HG03460 (cell line): Measurements from ENCODE around the gene CMTR1.
A peak's percentile ranks its signal among the peaks of the same experiment; 100 is the strongest.
"Not testable (repeated sequence)": the region's sequence is repeated elsewhere in the genome, so short reads cannot be mapped to it uniquely, and the experiment has no call there.

Source experiments
- ATAC-seq: cut with Tn5 transposase; IDR thresholded peaks from one replicate; pipeline ENCODE4 v1.9.1; 2021; ENCODE audit not compliant: unreplicated experiment

The CMTR1 gene

GRCh38 chr6:37491171-37491829, 58.3 kb downstream of the CMTR1 start:
- ATAC-seq, result no peak

- no peak for ATAC-seq
These were observed 58.8 kb downstream of the CMTR1 start for GRCh38 chr6:37491830-37492208.

GRCh38 chr6:37492236-37492972, 59.4 kb downstream of the CMTR1 start:
- no peak for ATAC-seq

GRCh38 chr6:37492991-37493660, 60.1 kb downstream of the CMTR1 start:
- ATAC-seq, result no peak

- no peak for ATAC-seq
These were observed 60.6 kb downstream of the CMTR1 start for GRCh38 chr6:37493661-37493995.

- no peak for ATAC-seq
These were observed 62.4 kb downstream of the CMTR1 start for GRCh38 chr6:37495244-37495934.

GRCh38 chr6:37496951-37497885, 64.2 kb downstream of the CMTR1 start:
- no peak for ATAC-seq

- peak; percentile 88 for ATAC-seq
These were observed 66.6 kb downstream of the CMTR1 start, which contains the start of gene CCDC167 for GRCh38 chr6:37499433-37500293. Gene CCDC167 (minus strand): TSS chr6:37499893. CDS start chr6:37499863, 30 bp downstream.

GRCh38 chr6:37500294-37500608, 67.2 kb downstream of the CMTR1 start:
- no peak for ATAC-seq

GRCh38 chr6:37500904-37501303, 67.9 kb downstream of the CMTR1 start:
- ATAC-seq, result not testable (repeated sequence)

GRCh38 chr6:37501632-37502491, 68.8 kb downstream of the CMTR1 start:
- ATAC-seq, result no peak

- ATAC-seq, result no peak
These were observed 69.8 kb downstream of the CMTR1 start for GRCh38 chr6:37502703-37503291.

GRCh38 chr6:37503309-37503965, 70.4 kb downstream of the CMTR1 start:
- ATAC-seq, result no peak

GRCh38 chr6:37504024-37504423, 71.0 kb downstream of the CMTR1 start:
- no peak for ATAC-seq

GRCh38 chr6:37506479-37506878, 73.5 kb downstream of the CMTR1 start:
- ATAC-seq, result no peak

GRCh38 chr6:37507077-37507476, 74.1 kb downstream of the CMTR1 start:
- ATAC-seq, result no peak

- no peak for ATAC-seq
These were observed 74.8 kb downstream of the CMTR1 start for GRCh38 chr6:37507690-37508421.
